ENCODE measurements around the gene PELI2. TPM values are rescaled to one million over a fixed set of nuclear protein-coding genes. Genes with fewer than 3 reads are reported as not detected.

Gene PELI2
- 10 to 100 TPM in 2 of 4 donors, 1 to 10 TPM in 2; 8.2 to 27.0 (median 10.1) TPM for total RNA-seq

GRCh38 chr14:56117765-56118610 lies at the start of gene PELI2:
Gene PELI2, plus strand, starts transcription at chr14:56118411. Its CDS starts 250 bp downstream, at chr14:56118661.
- no peak for TF ChIP-seq CTCF (IDR thresholded peaks at IDR 0.05)
- peak; percentile 40 for DNase-seq (ENCODE audit: low spot score)
- peak; percentile 87 for ATAC-seq (ENCODE audit: low FRiP score)

- TF ChIP-seq CTCF (IDR thresholded peaks at IDR 0.05): no peak
- DNase-seq (ENCODE audit: low spot score) (no peak), ATAC-seq (ENCODE audit: low FRiP score) (no peak)
These were observed 44.4 kb upstream of the PELI2 start for GRCh38 chr14:56073799-56074198.

- TF ChIP-seq CTCF (IDR thresholded peaks at IDR 0.05): no peak
- DNase-seq (ENCODE audit: low spot score) (no peak), ATAC-seq (ENCODE audit: low FRiP score) (no peak)
These were observed 42.9 kb upstream of the PELI2 start for GRCh38 chr14:56075301-56075700.

- ATAC-seq (ENCODE audit: low FRiP score) (no peak), DNase-seq (ENCODE audit: low spot score) (no peak)
These were observed 37.1 kb upstream of the PELI2 start for GRCh38 chr14:56081139-56081538.

GRCh38 chr14:56082880-56083279 lies 35.3 kb upstream of the PELI2 start:
- no peak for TF ChIP-seq CTCF (IDR thresholded peaks at IDR 0.05)
- ATAC-seq (ENCODE audit: low FRiP score): no peak
- DNase-seq (ENCODE audit: low spot score): no peak

More at GRCh38 chr14:56081139-56081538, 37.1 kb upstream of the PELI2 start:
- TF ChIP-seq CTCF (IDR thresholded peaks at IDR 0.05): no peak

- TF ChIP-seq CTCF (IDR thresholded peaks at IDR 0.05): no peak
- ATAC-seq (ENCODE audit: low FRiP score) (no peak), DNase-seq (ENCODE audit: low spot score) (no peak)
These were observed 32.7 kb upstream of the PELI2 start for GRCh38 chr14:56085471-56085870.
